K562 (cell line): Measurements from ENCODE around the gene PCNX3. TPM values are rescaled to one million over a fixed set of nuclear protein-coding genes. Genes with fewer than 3 reads are reported as not detected.

Experiments used
- CREB3L1 ChIP-seq: fragments of 450-650 bp; IDR thresholded peaks from 2 replicates; pipeline ENCODE4 v1.6.1; 2014; ENCODE audit warnings: low read depth, mild to moderate bottlenecking, moderate library complexity, borderline replicate concordance
- E2F4 ChIP-seq: sonication (generic); formaldehyde crosslinking; IDR thresholded peaks from 2 replicates; pipeline ENCODE4 v1.8.0; 2022; ENCODE audit warnings: mild to moderate bottlenecking, low read depth, missing genetic modification reagents
- FOXA1 ChIP-seq: fragments of 450-650 bp; IDR thresholded peaks from 2 replicates; pipeline ENCODE4 v1.6.1; 2016; ENCODE audit warnings: mild to moderate bottlenecking, borderline replicate concordance
- FOXA3 ChIP-seq, 2 experiments: fragments of 450-650 bp in 1 of 2; sonication (generic) in 1 of 2; formaldehyde crosslinking; IDR thresholded peaks in 1 of 2; conservative IDR thresholded peaks in 1 of 2; 2 replicates each; pipeline versions ENCODE4 v1.4.0 to v1.8.0; 2020 to 2022; ENCODE audit warnings: mild to moderate bottlenecking in 2 of 2, missing genetic modification reagents in 1 of 2
- GABPA ChIP-seq: fragments of 200-800 bp; sonication (Bioruptor generic); conservative IDR thresholded peaks from 2 replicates; pipeline ENCODE4 v1.6.1; 2016; ENCODE audit warnings: low read depth, missing genetic modification characterization, missing compliant biosample characterization
- HEY1 ChIP-seq: fragments of 250-450 bp; sonication (Bioruptor Pico); IDR thresholded peaks from 2 replicates; pipeline ENCODE4 v1.5.0; 2020; ENCODE audit warnings: mild to moderate bottlenecking, moderate library complexity, borderline replicate concordance
- HNRNPL ChIP-seq: fragments of 200-400 bp; formaldehyde crosslinking; IDR thresholded peaks from 2 replicates; pipeline ENCODE4 v1.6.1; 2017; ENCODE audit warnings: low read depth, mild to moderate bottlenecking, low read length
- NBN ChIP-seq: fragments of 450-650 bp; IDR thresholded peaks from 2 replicates; pipeline ENCODE4 v1.6.1; 2016; ENCODE audit warnings: low read depth, mild to moderate bottlenecking
- NCOA1 ChIP-seq: fragments of 450-650 bp; IDR thresholded peaks from 2 replicates; pipeline ENCODE4 v1.6.1; 2016; ENCODE audit warnings: low read depth
- RBM22 ChIP-seq: fragments of 200-400 bp; formaldehyde crosslinking; IDR thresholded peaks from 2 replicates; pipeline ENCODE4 v1.6.1; 2018; ENCODE audit warnings: low read length, low read depth; ENCODE audit not compliant: poor library complexity, severe bottlenecking
- TAL1 ChIP-seq: fragments of 450-650 bp; IDR thresholded peaks from 2 replicates; pipeline ENCODE4 v1.6.1; 2016; ENCODE audit warnings: mild to moderate bottlenecking
- TCF3 ChIP-seq: sonication (generic); formaldehyde crosslinking; IDR thresholded peaks from 2 replicates; pipeline ENCODE4 v1.4.0; 2020; ENCODE audit warnings: mild to moderate bottlenecking, missing genetic modification reagents
- ZNF165 ChIP-seq: fragments of 250-450 bp; sonication (Bioruptor Pico); IDR thresholded peaks from 2 replicates; pipeline ENCODE4 v1.4.0; 2020; ENCODE audit warnings: borderline replicate concordance
- ZNF239 ChIP-seq: fragments of 250-450 bp; sonication (Bioruptor Pico); IDR thresholded peaks from 2 replicates; pipeline ENCODE4 v1.4.0; 2020; ENCODE audit warnings: mild to moderate bottlenecking
- ZNF551 ChIP-seq: fragments of 250-450 bp; sonication (Bioruptor Pico); IDR thresholded peaks from 2 replicates; pipeline ENCODE4 v1.5.0; 2021; ENCODE audit warnings: mild to moderate bottlenecking, moderate library complexity
- ZNF764 ChIP-seq: fragments of 250-450 bp; sonication (Bioruptor Pico); IDR thresholded peaks from 2 replicates; pipeline ENCODE4 v1.4.0; 2020; ENCODE audit warnings: low read depth, mild to moderate bottlenecking, moderate library complexity
- ZNF785 ChIP-seq: fragments of 250-450 bp; sonication (Bioruptor Pico); IDR thresholded peaks from 2 replicates; pipeline ENCODE4 v1.4.0; 2020; ENCODE audit warnings: mild to moderate bottlenecking
- ZZZ3 ChIP-seq: fragments of 450-650 bp; IDR thresholded peaks from 2 replicates; pipeline ENCODE4 v1.6.1; 2016; ENCODE audit warnings: antibody characterized with exemption, mild to moderate bottlenecking, moderate library complexity
- polyA plus RNA-seq, 8 experiments: library from polyadenylated mRNA; depleted of rRNA in 4 of 8; stranded (reverse) in 5 of 8; unstranded in 3 of 8; fragments of >200 nt; fragmentation: Nextera tagmentation in 2 of 8; fragmentation: Illumina TruSeq in 1 of 8; extraction: Ambion mirVana in 2 of 8; extraction: Trizol in 1 of 8; gene quantifications; 2 replicates each; pipeline versions ENCODE4 v1.2.1 to v1.2.3, GENCODE V29; 2011 to 2014; ENCODE audit warnings: inconsistent platforms in 1 of 8, missing spikeins in 1 of 8
- total RNA-seq, 7 experiments: library from RNA; depleted of rRNA in 6 of 7; stranded (reverse); fragments of >200 nt in 6 of 7; fragmentation: Illumina TruSeq in 2 of 7; extraction: Trizol in 2 of 7; gene quantifications; 2 replicates each; pipeline versions ENCODE4 v1.2.1 to v1.2.3, GENCODE V29; 2011 to 2021; ENCODE audit warnings: low replicate concordance in 1 of 7
- TF ChIP-seq, protein P1 (sequence below): sonication (generic); formaldehyde crosslinking; IDR thresholded peaks from 2 replicates; pipeline ENCODE4 v1.8.1; 2023; ENCODE audit warnings: missing genetic modification reagents, mild to moderate bottlenecking, borderline replicate concordance
- TF ChIP-seq, protein P2 (sequence below): sonication (generic); formaldehyde crosslinking; IDR thresholded peaks from 2 replicates; pipeline ENCODE4 v1.8.0; 2022; ENCODE audit warnings: missing genetic modification reagents, mild to moderate bottlenecking, borderline replicate concordance

Gene PCNX3
- total and polyA plus RNA-seq, 9 of the 15 experiments (the other 6 are each of a cell fraction or from before 2014, with no cell fraction given), result 0.11 to 47.8 (median 12.8) TPM

DNA sequence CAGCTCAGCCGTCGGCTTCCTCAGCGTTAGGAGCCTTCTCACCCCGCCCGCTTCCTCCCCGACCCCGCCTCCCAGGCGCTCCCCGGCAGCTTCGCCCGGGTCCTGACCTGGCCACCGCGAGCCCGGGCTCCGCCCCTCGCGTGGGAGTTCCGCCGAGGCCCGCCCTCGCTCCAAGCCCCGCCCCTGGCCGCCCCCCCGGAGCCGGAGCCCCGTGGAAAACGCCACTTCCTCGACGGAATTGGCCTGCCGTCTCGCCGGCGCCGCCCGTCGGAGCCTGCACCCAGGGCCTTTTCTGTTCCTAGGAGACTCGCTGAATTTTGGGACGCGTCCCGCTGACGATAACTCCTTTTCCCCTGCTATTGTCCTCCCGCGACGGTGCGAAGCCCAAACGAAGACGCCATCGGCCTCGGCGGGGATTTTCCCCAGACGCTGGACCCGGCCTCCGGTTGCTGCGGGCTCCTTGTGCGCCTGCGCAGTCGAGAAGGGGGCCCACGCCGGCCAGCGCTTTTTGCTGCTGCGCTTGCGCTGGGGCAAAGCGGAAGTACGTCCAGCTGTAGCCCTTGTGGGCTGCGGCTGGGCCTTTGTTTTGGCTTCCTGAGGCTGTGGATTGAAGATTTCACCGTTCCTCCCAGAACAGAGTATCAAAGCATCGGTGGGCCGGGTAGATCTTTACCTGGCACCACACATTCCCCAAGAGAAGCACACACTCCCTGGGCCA is 37.1 kb downstream of the PCNX3 start (continued):
- TF ChIP-seq, protein P1, sequence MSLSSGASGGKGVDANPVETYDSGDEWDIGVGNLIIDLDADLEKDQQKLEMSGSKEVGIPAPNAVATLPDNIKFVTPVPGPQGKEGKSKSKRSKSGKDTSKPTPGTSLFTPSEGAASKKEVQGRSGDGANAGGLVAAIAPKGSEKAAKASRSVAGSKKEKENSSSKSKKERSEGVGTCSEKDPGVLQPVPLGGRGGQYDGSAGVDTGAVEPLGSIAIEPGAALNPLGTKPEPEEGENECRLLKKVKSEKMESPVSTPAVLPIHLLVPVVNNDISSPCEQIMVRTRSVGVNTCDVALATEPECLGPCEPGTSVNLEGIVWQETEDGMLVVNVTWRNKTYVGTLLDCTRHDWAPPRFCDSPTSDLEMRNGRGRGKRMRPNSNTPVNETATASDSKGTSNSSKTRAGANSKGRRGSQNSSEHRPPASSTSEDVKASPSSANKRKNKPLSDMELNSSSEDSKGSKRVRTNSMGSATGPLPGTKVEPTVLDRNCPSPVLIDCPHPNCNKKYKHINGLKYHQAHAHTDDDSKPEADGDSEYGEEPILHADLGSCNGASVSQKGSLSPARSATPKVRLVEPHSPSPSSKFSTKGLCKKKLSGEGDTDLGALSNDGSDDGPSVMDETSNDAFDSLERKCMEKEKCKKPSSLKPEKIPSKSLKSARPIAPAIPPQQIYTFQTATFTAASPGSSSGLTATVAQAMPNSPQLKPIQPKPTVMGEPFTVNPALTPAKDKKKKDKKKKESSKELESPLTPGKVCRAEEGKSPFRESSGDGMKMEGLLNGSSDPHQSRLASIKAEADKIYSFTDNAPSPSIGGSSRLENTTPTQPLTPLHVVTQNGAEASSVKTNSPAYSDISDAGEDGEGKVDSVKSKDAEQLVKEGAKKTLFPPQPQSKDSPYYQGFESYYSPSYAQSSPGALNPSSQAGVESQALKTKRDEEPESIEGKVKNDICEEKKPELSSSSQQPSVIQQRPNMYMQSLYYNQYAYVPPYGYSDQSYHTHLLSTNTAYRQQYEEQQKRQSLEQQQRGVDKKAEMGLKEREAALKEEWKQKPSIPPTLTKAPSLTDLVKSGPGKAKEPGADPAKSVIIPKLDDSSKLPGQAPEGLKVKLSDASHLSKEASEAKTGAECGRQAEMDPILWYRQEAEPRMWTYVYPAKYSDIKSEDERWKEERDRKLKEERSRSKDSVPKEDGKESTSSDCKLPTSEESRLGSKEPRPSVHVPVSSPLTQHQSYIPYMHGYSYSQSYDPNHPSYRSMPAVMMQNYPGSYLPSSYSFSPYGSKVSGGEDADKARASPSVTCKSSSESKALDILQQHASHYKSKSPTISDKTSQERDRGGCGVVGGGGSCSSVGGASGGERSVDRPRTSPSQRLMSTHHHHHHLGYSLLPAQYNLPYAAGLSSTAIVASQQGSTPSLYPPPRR (CRISPR knock-in tag), result no peak; the same call in 1 of the 2 replicates
- peak; percentile 51 for TF ChIP-seq NBN
- no peak for TF ChIP-seq TAL1
- TF ChIP-seq HEY1 (CRISPR knock-in tag), result 0 out of 2 replicates have a peak, but pooled peaks have one; percentile 26
- no peak for TF ChIP-seq FOXA3 (CRISPR knock-in tag; conservative IDR thresholded peaks at IDR 0.05 in 1 of 2, IDR thresholded peaks at IDR 0.05 in 1 of 2)
- no peak for TF ChIP-seq HNRNPL
- TF ChIP-seq NCOA1, result peak; percentile 61; the same call in 1 of the 2 replicates
- TF ChIP-seq ZNF764 (CRISPR knock-in tag), result peak; percentile 59; the same call in 1 of the 2 replicates
- TF ChIP-seq FOXA1, result no peak
- TF ChIP-seq CREB3L1, result no peak
- TF ChIP-seq, protein P2, sequence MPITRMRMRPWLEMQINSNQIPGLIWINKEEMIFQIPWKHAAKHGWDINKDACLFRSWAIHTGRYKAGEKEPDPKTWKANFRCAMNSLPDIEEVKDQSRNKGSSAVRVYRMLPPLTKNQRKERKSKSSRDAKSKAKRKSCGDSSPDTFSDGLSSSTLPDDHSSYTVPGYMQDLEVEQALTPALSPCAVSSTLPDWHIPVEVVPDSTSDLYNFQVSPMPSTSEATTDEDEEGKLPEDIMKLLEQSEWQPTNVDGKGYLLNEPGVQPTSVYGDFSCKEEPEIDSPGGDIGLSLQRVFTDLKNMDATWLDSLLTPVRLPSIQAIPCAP, result no peak
- peak; percentile 90 for TF ChIP-seq RBM22
- peak; percentile 87 for TF ChIP-seq GABPA (tag)
- no peak for TF ChIP-seq ZNF165 (CRISPR knock-in tag)
- no peak for TF ChIP-seq ZNF785 (CRISPR knock-in tag)
- TF ChIP-seq TCF3, result peak; percentile 34
- no peak for TF ChIP-seq E2F4 (CRISPR knock-in tag)
- no peak for TF ChIP-seq ZZZ3
- TF ChIP-seq ZNF551, result 0 out of 2 replicates have a peak, but pooled peaks have one; percentile 43
- TF ChIP-seq ZNF239 (CRISPR knock-in tag), result no peak
